Loucy (cell line): ENCODE data around the gene KIAA0408.

Experiments
- CTCF ChIP-seq: fragments of 200-600 bp; sonication (generic); conservative IDR thresholded peaks from 2 replicates; pipeline ENCODE4 v1.5.1; 2014; ENCODE audit warnings: mild to moderate bottlenecking, antibody characterized with exemption, low read length
- EZH2phosphoT487 ChIP-seq: fragments of 200-600 bp; IDR thresholded peaks from 2 replicates; pipeline ENCODE4 v1.6.1; 2018; ENCODE audit warnings: antibody characterized with exemption, mild to moderate bottlenecking, moderate library complexity, borderline replicate concordance

GRCh38 chr6:127436578-127437110, 22.5 kb downstream of the KIAA0408 start:
- TF ChIP-seq CTCF: no peak
- no peak for TF ChIP-seq EZH2phosphoT487
